Neural progenitor cell (in vitro differentiated cells): ENCODE results near the gene GPR158. TPM values are rescaled to one million over a fixed set of nuclear protein-coding genes. Genes with fewer than 3 reads are reported as not detected.
A peak's percentile ranks its signal among the peaks of the same experiment; 100 is the strongest.

ENCODE experiments used
- DNase-seq: peaks from one replicate; pipeline ENCODE4 v3.0.0-alpha.2; 2016; ENCODE audit warnings: low spot score
- H2AFZ ChIP-seq: fragments of 200-600 bp; sonication (generic); replicated peaks from 2 replicates; pipeline ENCODE4 v1.6.1; 2016; ENCODE audit warnings: antibody characterized with exemption
- H3F3A ChIP-seq: fragments of 200-600 bp; sonication (generic); 2 replicates; pipeline ENCODE4 v1.6.1; 2016; ENCODE audit warnings: antibody characterized with exemption, low read depth
- H3K27ac ChIP-seq: fragments of 200-600 bp; sonication (generic); 2 replicates; pipeline ENCODE4 v1.5.1; 2016; ENCODE audit warnings: mild to moderate bottlenecking
- H3K27me3 ChIP-seq: fragments of 200-600 bp; sonication (generic); 2 replicates; pipeline ENCODE4 v1.6.1; 2016; ENCODE audit warnings: mild to moderate bottlenecking, moderate library complexity
- H3K36me3 ChIP-seq: fragments of 200-600 bp; sonication (generic); 2 replicates; pipeline ENCODE4 v1.5.1; 2016
- H3K4me1 ChIP-seq: fragments of 200-600 bp; sonication (generic); 2 replicates; pipeline ENCODE4 v1.6.1; 2016; ENCODE audit warnings: mixed run types
- H3K4me2 ChIP-seq: fragments of 200-600 bp; sonication (generic); 2 replicates; pipeline ENCODE4 v1.6.1; 2016
- H3K4me3 ChIP-seq: fragments of 200-600 bp; sonication (generic); 2 replicates; pipeline ENCODE4 v1.5.1; 2016
- H3K79me2 ChIP-seq: fragments of 200-600 bp; sonication (generic); 2 replicates; pipeline ENCODE4 v1.6.1; 2016; ENCODE audit warnings: low read depth
- H3K9ac ChIP-seq: fragments of 200-600 bp; sonication (generic); 2 replicates; pipeline ENCODE4 v1.6.1; 2016
- H3K9me3 ChIP-seq: fragments of 200-600 bp; sonication (generic); 2 replicates; pipeline ENCODE4 v1.5.1; 2016; ENCODE audit warnings: low read depth
- H4K20me1 ChIP-seq: fragments of 200-600 bp; sonication (generic); 2 replicates; pipeline ENCODE4 v1.6.1; 2016; ENCODE audit warnings: low read depth
- H3K27ac Mint-ChIP-seq: 3 replicates; pipeline ENCODE4 v1.8.0; 2021; ENCODE audit warnings: mixed read lengths
- H3K27me3 Mint-ChIP-seq: 2 replicates; pipeline ENCODE4 v1.8.0; 2022; ENCODE audit warnings: low read depth, mild to moderate bottlenecking, inconsistent platforms, moderate library complexity, mixed read lengths; ENCODE audit not compliant: insufficient read depth
- H3K36me3 Mint-ChIP-seq: 3 replicates; pipeline ENCODE4 v1.8.0; 2021; ENCODE audit warnings: mixed read lengths
- H3K4me1 Mint-ChIP-seq: 3 replicates; pipeline ENCODE4 v1.8.0; 2021; ENCODE audit warnings: mixed read lengths
- H3K4me3 Mint-ChIP-seq: 3 replicates; pipeline ENCODE4 v1.8.0; 2021; ENCODE audit warnings: mild to moderate bottlenecking, moderate library complexity, mixed read lengths
- H3K9me3 Mint-ChIP-seq: 3 replicates; pipeline ENCODE4 v1.8.0; 2020; ENCODE audit warnings: mixed read lengths
- EZH2 ChIP-seq: fragments of 200-600 bp; sonication (generic); IDR thresholded peaks from 2 replicates; pipeline ENCODE4 v1.6.1; 2017; ENCODE audit warnings: antibody characterized with exemption, mild to moderate bottlenecking, moderate library complexity
- EZH2phosphoT487 ChIP-seq: fragments of 200-600 bp; sonication (generic); IDR thresholded peaks from 2 replicates; pipeline ENCODE4 v1.6.1; 2017; ENCODE audit warnings: antibody characterized with exemption
- total RNA-seq: library from RNA; depleted of rRNA; stranded (reverse); fragments of >200 nt; gene quantifications from 2 replicates; pipeline ENCODE4 v1.2.3, GENCODE V29; 2015; ENCODE audit warnings: low replicate concordance
- TF ChIP-seq, protein P1 (sequence below): fragments of 200-600 bp; sonication (generic); IDR thresholded peaks from 2 replicates; pipeline ENCODE4 v1.5.1; 2017; ENCODE audit warnings: antibody characterized with exemption, mild to moderate bottlenecking

Gene GPR158
- total RNA-seq, 1 donor from 2014 or later = 0.39 TPM

DNA sequence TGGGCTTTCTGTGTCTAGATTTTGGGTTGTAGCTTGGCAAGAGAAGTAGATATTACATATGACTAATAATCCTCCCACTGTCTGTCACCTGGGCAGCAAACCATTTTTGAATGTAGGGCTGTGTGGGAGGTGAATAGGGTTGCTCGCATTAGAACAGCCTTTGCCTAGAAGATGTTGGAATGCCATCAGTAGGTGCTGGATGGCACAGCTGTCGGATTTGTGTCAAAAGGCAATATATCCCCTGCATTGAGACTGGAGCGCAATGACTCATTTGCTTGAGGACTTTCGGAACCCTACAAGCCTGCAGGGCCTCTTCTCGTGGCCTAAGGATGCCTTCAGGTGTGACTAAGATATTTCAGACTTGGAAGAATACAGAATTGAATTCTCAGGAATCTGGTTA is 323.8 kb downstream of the GPR158 start:
- Histone ChIP-seq H2AFZ (no peak overlapping the region), H3K4me1 (peaks cover 33% of the 10 kb centered on the region), H3K27me3 (no peaks in the 10 kb centered on the region), H3K9me3 (no peaks in the 10 kb centered on the region), H3K4me3 (no peak overlapping the region), H3F3A (no peaks in the 10 kb centered on the region), H3K27ac (no peak overlapping the region), H4K20me1 (no peaks in the 10 kb centered on the region), H3K9ac (no peak overlapping the region), H3K36me3 (no peaks in the 10 kb centered on the region), H3K79me2 (no peaks in the 10 kb centered on the region), H3K4me2 (no peak overlapping the region)
- peaks cover 37% of the 10 kb centered on the region for H3K4me1 Mint-ChIP-seq
- H3K27ac Mint-ChIP-seq = no peak overlapping the region
- H3K36me3 Mint-ChIP-seq = no peaks in the 10 kb centered on the region
- no peaks in the 10 kb centered on the region for H3K9me3 Mint-ChIP-seq
- no peaks in the 10 kb centered on the region for H3K27me3 Mint-ChIP-seq
- TF ChIP-seq, protein P1, sequence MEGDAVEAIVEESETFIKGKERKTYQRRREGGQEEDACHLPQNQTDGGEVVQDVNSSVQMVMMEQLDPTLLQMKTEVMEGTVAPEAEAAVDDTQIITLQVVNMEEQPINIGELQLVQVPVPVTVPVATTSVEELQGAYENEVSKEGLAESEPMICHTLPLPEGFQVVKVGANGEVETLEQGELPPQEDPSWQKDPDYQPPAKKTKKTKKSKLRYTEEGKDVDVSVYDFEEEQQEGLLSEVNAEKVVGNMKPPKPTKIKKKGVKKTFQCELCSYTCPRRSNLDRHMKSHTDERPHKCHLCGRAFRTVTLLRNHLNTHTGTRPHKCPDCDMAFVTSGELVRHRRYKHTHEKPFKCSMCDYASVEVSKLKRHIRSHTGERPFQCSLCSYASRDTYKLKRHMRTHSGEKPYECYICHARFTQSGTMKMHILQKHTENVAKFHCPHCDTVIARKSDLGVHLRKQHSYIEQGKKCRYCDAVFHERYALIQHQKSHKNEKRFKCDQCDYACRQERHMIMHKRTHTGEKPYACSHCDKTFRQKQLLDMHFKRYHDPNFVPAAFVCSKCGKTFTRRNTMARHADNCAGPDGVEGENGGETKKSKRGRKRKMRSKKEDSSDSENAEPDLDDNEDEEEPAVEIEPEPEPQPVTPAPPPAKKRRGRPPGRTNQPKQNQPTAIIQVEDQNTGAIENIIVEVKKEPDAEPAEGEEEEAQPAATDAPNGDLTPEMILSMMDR = no peak
- TF ChIP-seq EZH2 (no peak), EZH2phosphoT487 (no peak)
- DNase-seq = no peak
- H3K4me3 Mint-ChIP-seq = no peak overlapping the region

DNA sequence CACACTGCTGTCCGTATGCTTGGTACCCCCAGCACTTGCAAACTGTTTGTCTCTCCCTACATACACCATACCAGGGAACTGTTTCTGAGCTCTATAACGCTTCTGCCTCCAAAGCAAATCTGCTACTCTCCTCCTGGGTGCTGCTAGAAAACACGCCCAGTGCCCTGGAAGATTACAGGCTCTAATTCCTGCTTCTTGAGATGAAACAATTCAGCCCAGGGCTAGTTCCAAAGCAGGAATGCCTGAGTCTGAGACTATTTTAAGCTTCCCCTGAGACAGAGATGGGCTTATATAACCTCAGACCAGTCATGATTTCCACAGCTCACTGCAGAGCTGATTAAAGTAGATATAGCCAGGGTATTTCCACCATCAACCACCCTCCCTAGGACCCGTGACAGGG is 327.1 kb downstream of the GPR158 start:
- no peaks in the 10 kb centered on the region for H3K27me3 ChIP-seq
- Mint-ChIP-seq H3K27me3 (no peaks in the 10 kb centered on the region), H3K4me1 (peaks cover 17% of the 10 kb centered on the region), H3K9me3 (no peaks in the 10 kb centered on the region), H3K36me3 (no peaks in the 10 kb centered on the region), H3K27ac (no peak overlapping the region), H3K4me3 (no peak overlapping the region)
- no peak for TF ChIP-seq EZH2
- TF ChIP-seq EZH2phosphoT487 = no peak
- TF ChIP-seq, protein P1 = no peak
- H3K27ac ChIP-seq = no peak overlapping the region
- peaks cover 23% of the 10 kb centered on the region for H3K4me1 ChIP-seq
- H2AFZ ChIP-seq = peak overlapping the region; percentile 7
- H3K36me3 ChIP-seq = no peaks in the 10 kb centered on the region
- H3F3A ChIP-seq = no peaks in the 10 kb centered on the region
- H3K4me2 ChIP-seq = peak overlapping the region; percentile 5
- peak; percentile 32 for DNase-seq
- H3K9ac ChIP-seq = no peak overlapping the region
- no peaks in the 10 kb centered on the region for H3K9me3 ChIP-seq
- no peak overlapping the region for H3K4me3 ChIP-seq
- no peaks in the 10 kb centered on the region for H4K20me1 ChIP-seq
- H3K79me2 ChIP-seq = no peaks in the 10 kb centered on the region

DNA sequence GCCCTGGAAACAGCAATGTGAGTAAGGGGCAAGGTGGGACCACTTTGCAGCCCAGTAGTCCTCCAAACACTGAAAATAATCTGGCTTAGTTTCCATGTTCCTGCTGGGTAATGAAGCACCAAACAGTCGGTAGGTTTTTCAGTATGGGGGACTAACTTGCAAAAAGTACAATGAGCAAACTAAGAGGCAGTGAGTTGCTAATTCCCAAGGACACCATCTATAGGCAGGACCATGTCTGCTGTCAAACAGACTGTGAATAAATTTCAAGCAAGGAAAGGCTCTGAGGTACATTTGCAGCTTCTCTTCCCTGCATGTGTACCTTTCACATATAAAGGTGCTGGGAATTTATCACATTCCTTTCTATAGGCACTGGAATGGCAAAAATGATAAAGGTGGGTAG is 327.7 kb downstream of the GPR158 start:
- no peaks in the 10 kb centered on the region for H3K36me3 Mint-ChIP-seq
- H3K4me1 Mint-ChIP-seq = peaks cover 16% of the 10 kb centered on the region
- no peak overlapping the region for H3K27ac Mint-ChIP-seq
- no peaks in the 10 kb centered on the region for H3K27me3 ChIP-seq
- no peaks in the 10 kb centered on the region for H3K27me3 Mint-ChIP-seq
- no peak overlapping the region for H2AFZ ChIP-seq
- H3K79me2 ChIP-seq = no peaks in the 10 kb centered on the region
- H3K4me3 ChIP-seq = no peak overlapping the region
- H3F3A ChIP-seq = no peaks in the 10 kb centered on the region
- no peak overlapping the region for H3K4me3 Mint-ChIP-seq
- peak overlapping the region; percentile 5 for H3K4me2 ChIP-seq
- H3K27ac ChIP-seq = no peak overlapping the region
- no peaks in the 10 kb centered on the region for H3K9me3 ChIP-seq
- DNase-seq = no peak
- H3K36me3 ChIP-seq = no peaks in the 10 kb centered on the region
- no peaks in the 10 kb centered on the region for H3K9me3 Mint-ChIP-seq
- no peak overlapping the region for H3K9ac ChIP-seq
- TF ChIP-seq EZH2 = no peak
- H4K20me1 ChIP-seq = no peaks in the 10 kb centered on the region
- H3K4me1 ChIP-seq = peaks cover 22% of the 10 kb centered on the region

DNA sequence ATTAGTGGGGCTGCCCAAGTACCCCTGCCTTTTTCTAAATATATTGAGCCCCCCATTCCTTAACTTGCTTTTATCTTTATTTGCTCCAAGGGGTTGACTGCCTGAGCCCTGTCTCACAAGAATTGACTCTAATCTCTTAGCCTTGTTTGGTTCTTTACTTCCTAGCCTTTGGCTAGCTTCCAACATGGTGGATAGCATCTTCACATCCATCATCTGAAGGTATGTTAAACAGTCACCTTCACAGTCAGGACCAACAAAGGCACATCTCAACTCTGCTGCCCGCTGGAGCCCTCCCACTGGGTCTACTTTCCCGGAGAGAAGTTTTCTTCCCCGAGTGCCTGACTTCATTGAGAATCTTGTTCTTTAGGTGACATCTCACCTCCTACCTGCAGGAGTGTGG is 329.5 kb downstream of the GPR158 start:
- Histone ChIP-seq H3K36me3 (no peaks in the 10 kb centered on the region), H3K4me1 (peaks cover 33% of the 10 kb centered on the region), H3K4me2 (no peak overlapping the region), H3K9ac (no peak overlapping the region), H3K27me3 (no peaks in the 10 kb centered on the region), H3K27ac (no peak overlapping the region), H3K79me2 (no peaks in the 10 kb centered on the region), H4K20me1 (no peaks in the 10 kb centered on the region), H3K9me3 (no peaks in the 10 kb centered on the region), H3F3A (no peaks in the 10 kb centered on the region), H3K4me3 (no peak overlapping the region), H2AFZ (no peak overlapping the region)
- TF ChIP-seq, protein P1 = no peak
- no peak for TF ChIP-seq EZH2phosphoT487
- no peak for TF ChIP-seq EZH2
- H3K27ac Mint-ChIP-seq = no peak overlapping the region
- peaks cover 21% of the 10 kb centered on the region for H3K4me1 Mint-ChIP-seq
- no peak overlapping the region for H3K4me3 Mint-ChIP-seq
- H3K27me3 Mint-ChIP-seq = no peaks in the 10 kb centered on the region
- H3K36me3 Mint-ChIP-seq = no peaks in the 10 kb centered on the region
- DNase-seq = no peak
- no peaks in the 10 kb centered on the region for H3K9me3 Mint-ChIP-seq
